ENCODE data around the gene LRRC4B.

The LRRC4B gene

DNA sequence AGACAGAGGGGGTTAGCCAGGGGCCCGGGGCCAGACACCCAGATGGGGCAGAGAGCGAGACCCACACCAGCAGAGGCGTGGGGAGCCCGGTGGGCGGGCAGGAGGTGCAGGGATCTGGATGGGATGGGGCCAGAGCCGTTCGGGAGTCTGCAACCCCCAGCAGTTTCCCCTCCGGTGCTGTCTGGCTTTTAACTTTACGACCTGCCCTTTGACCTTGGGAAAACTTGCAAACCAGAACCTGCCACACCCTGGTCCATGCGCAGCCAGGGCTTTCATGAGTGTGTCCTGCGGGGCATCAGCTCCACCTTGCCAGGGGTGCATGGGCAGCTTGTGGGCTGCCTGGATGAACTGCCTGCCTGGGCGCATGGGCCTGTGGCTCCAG is 67.1 kb downstream of the LRRC4B start:
- DNase-seq = no peak

- DNase-seq = no peak
Measured at GRCh38 chr19:50500753-50501151, 67.5 kb downstream of the LRRC4B start.

GRCh38 chr19:50500060-50500752 is 68.0 kb downstream of the LRRC4B start:
- DNase-seq = no peak

DNA sequence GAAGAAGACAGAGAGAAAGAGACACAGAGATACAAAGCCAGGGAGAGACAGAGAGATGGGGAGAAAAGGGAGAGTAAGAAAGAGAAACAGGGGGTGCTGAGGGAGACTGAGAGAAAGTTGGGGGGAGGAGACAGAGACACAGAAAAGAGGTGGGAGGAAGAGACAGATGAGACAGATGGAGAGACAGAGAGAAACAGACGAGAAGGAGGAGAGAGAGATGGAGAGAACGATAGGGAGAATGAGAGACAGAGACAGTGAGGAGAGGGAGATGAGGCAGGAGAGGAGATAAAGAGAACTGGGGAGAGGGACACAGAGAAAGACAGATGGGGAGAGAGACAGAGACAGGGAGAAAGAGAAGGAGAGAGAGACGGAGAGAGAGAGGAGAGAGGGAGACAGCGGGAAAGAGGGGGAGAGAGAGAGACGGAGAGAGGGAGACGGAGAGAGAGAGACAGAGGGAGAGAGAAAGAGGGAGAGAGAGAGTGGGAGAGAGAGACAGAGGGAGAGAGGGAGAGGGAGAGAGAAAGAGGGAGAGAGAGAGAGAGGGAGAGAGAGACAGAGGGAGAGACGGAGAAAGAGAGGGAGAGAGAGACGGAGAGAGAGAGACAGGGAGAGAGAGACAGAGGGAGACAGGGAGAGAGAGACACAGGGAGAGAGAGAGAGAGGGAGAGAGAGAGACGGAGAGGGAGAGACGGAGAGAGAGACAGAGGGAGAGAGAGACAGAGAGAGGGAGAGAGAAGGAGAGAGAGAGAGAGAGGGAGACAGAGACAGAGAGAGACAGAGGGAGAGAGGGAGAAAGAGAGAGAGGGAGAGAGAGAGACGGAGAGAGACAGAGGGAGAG is 69.8 kb downstream of the LRRC4B start:
- no peak for DNase-seq

DNA sequence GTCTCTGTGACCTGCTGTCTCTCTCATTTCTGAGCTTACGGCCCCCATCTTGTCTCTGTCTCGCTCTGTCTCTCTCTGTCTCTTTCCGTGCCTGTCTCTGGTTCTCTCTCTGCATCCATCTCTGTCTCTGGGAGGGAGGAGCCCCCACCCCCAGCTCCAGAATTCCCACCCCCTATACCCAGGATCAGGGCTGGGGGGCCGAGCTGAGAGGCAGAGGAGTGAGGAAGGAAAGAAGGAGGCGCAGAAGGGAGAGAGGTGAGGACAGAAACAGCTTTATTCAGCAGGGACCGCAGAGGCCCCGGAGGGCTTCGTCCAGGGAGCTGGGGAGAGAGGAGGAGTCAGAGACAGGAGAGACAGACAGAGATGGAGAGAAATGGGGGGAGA is 71.2 kb downstream of the LRRC4B start:
- no peak for DNase-seq

- DNase-seq = no peak
Measured at GRCh38 chr19:50496189-50497021, 71.8 kb downstream of the LRRC4B start.

DNA sequence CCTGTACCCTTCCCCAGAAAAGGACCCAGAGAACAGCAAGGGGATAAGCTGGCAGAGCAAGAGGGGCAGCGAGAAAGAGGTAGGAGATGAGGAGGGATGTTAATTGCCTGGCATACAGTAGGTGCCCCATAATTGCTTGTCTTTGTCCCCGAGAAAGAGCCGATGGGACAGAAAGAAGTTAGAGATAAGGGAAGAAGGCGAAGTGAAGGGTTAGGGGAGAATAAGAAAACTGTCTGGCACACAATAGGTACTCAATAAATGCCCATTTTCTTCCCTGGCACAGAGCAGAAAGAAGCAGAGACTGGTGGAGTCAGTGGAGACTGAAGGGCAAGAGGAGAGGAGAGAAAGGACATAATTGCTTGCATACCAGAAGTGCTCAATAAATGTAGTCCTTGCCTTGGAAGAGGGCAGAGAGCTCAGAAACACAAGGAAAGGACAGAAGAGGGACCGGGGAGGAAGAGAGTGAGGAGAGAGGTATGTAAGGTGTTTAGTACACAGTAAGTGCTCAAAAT is 73.2 kb downstream of the LRRC4B start:
- DNase-seq = no peak

DNA sequence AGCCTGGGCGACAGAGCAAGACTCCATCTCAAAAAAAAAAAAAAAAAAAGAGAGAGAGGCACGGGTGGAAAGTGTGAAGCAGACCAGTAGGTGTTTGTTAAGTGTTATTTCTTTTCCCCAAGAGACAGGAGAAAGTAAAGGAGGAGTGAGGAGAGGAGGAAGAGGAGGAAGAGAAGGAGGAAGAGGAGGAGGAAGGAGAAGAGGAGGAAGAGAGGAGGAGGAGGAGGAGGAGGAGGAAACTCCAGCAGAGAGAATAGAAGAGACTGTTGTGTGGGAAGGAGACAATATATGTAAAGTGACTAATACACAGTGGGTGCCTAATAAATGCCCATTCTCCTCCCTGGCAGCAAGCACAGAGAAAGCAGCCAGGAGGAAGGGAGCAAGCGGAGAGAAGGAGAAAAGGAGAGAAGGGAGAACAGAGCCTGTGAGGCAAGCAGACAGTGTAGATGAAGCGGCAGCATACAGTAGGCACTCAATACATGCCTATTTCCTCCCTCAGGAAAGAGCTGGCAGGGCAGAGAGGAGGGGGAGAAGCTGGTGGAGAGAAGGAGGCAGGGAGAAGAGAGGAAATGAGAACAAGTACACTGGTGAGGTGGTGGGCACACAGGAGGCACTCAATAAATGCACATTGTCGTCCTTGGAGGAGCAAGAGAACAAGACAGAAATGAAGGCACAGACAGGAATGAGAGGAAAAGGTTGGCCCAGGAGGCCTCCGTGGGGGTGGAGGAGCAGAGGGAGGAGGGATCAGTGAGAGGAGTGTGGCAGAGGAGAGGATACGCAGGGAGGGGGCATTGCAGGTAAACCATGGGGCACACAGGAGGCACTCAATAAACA is 73.8 kb downstream of the LRRC4B start:
- DNase-seq = no peak

GRCh38 chr19:50493171-50493570 is 75.1 kb downstream of the LRRC4B start:
- no peak for DNase-seq

DNA sequence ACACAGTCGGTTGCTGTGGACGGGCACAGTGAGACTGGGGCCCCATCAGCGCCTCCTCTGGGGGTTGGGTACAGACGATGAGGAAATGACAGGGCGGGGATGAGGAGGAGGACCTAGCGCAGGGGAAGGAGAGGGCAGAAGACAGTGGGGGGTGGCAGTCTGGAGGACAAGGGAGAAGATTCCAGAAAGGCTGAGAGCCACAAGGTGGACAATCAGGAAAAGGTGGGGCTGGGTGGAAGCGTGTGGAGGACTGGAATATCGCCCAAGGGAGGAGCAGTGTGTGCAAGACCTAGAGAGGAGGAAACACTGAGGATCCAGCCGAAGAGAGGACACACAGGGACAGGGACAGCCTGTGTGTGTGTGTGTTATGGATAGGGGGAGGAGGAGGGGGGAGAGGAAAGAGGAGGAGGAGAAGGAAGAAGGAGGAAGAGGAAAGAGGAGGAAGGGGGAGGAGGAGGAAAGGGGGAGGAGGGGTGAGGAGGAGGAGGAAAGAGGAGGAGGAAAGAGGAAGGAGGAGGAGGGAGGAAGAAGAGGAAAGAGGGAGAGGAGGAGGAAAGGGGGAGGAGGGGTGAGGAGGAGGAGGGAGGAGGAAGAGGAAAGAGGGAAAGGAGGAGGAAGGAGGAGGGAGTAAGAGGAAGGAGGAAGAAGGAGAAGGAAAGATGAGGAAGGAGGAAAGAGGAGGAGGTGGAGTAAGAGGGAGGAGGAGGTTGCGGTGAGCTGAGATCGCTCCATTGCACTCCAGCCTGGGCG is 75.8 kb downstream of the LRRC4B start:
- no peak for DNase-seq

GRCh38 chr19:50490991-50491472 is 77.2 kb downstream of the LRRC4B start:
- no peak for DNase-seq

GRCh38 chr19:50490411-50490811 is 77.8 kb downstream of the LRRC4B start:
- DNase-seq = no peak

DNA sequence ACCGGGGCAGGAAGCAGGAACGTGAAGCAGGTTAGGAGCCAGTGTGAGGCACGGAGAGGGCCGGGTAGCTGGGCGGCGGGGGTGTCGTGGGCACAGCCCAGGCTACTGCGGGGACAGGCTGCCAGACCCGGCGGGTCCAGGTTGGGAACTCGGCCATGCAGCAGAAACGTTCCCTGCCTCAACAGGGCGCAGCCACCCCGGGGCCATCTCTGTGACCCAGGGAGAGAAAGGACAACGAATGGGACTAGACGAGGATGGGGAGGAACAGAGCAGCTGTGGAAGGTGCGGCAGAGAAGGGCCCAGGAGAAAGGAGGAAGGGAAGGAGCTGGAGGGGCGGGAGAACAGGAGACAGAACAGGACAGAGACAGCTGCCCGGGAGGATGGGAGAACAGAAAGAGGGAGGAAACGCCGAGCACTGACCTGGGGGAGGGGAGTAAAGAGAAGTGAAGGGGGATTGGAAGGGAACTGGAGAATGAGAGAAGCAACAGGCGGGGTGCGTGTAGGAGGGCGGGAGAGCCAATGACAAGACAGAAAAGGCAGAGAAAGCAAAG is 78.7 kb downstream of the LRRC4B start:
- no peak for DNase-seq

DNA sequence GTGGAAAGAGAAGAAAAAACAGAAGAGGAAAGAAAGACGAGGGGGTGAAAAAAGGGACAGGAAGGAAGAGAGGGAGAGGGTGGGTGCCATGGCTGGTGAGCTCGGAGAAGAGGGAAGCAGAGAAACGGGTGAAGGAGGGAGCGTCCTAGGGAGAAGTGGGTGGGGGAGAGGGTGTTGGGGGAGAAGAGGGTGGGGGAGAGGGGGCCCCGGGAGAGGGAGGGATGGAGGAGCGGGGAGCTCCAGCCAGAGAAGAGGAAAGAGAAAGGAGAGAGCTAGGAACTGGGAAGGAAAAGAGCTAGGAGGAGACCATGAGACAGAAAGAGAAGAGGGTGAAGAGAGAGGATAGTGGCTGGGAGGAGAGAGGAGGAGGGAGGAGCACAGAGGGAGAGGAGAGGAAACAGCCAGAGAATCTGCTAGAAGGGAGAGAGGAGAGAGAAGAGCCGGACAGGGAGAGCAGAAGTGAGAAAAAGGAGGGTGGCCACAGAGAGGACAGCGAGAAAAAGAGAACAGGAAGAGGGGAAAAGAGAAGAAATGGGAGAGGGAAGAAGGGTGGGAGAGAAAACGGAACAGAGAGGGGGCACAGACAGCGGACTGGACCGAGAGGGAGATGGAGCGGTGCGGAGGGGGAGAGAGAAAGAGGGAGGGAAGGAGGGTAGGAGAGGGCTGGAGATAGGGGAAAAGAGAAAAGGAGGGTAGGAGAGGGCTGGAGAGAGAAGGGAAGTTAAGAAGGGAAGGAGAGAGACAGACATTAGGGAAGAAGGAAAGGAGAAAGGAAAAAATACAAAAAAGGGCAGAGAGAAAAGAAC is 79.6 kb downstream of the LRRC4B start:
- DNase-seq = no peak

GRCh38 chr19:50486823-50487515 is 81.3 kb downstream of the LRRC4B start:
- DNase-seq = no peak

DNA sequence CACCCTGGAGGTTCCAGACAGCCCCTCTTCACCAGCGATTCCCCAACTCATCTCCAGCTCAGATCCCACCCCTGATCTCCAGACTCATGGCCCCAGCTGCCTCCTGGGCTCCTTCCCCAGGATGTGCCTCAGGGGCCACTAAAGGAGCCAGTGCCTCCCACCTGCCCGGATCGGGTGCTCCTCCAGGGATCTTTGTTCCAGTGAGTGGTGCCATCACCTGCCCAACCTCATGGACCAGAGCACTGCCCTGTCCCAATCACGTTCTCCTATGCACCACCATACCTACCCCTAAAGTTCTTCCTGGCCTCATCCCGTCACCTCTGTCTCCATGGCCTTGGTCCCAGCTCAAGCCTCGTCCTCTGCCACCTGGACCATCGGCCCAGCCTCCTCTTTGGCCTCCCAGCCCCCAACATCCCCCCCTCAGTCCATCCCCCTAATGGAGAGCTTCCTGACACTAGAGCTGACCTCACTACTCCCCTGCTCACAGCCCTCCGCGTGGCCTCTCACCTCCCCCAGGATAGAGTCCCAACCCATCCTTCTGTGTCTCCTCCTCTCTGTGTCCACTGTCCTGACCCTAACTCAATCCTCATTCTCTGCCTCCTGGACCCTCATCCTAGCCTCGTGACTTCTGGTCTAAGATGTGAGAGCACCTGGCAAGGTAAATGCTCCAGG is 82.8 kb downstream of the LRRC4B start:
- no peak for DNase-seq

GRCh38 chr19:50482916-50483315 is 85.3 kb downstream of the LRRC4B start:
- no peak for DNase-seq

DNA sequence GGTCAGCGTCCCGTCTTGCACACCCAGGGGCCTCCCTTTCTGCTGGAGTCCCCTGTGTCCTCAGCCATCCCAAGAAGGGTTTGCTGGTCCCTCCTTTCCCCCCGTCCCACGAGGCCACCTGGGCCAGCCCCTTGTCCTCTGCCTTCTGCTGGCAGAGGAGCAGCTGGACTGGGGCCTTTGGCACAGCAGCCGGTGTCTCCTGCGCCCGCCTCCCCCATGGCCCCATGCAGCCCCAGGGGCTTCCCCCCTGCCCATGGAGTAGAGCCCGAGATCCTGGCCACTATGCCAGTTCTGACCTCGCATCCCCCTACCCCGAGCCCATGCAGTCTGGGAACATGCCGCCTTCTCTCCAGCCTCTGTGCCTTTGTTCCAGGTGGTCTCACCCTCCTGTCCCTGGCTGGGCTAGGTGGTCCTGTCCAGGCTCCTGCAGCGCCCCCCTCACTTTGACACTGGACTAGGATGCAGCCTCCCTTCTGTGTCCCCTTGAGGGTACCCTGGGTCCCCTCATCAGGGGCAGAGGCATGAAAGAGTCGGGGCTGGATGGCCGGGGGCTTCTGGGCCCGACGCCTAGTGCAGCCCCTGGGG is 85.9 kb downstream of the LRRC4B start:
- no peak for DNase-seq
